Spleen (tissue), 7 donors: ENCODE results near the gene PLEKHH1.

Experiments used
- CTCF ChIP-seq, 11 experiments: fragments of 200-600 bp in 7 of 11; fragments of 450-650 bp in 4 of 11; sonication (generic) in 4 of 11; IDR thresholded peaks in 8 of 11; conservative IDR thresholded peaks in 3 of 11; 1 replicate in 7 of 11; 2 replicates in 4 of 11; pipeline versions ENCODE4 v1.4.0 to v1.8.0; 2016 to 2021; ENCODE audit warnings: antibody characterized with exemption in 11 of 11, inconsistent platforms in 4 of 11, mild to moderate bottlenecking in 1 of 11
- POLR2A ChIP-seq, 3 donors: fragments of 450-650 bp; IDR thresholded peaks; one replicate each; pipeline ENCODE4 v1.5.1; 2017; ENCODE audit warnings: antibody characterized with exemption in 3 of 3, mild to moderate bottlenecking in 1 of 3
- donor health status: DM: no; HTN: no; CAD: no; lungs with moderate emphysema.
- donor health status: DM: no; HTN: no; CAD: no.
- donor health status: DM: no; HTN: no; CAD: no.

- TF ChIP-seq CTCF (IDR thresholded peaks at IDR 0.05 in 8 of 11, conservative IDR thresholded peaks at IDR 0.05 in 3 of 11) (no peak), POLR2A (IDR thresholded peaks at IDR 0.05) (no peak)
These were observed 24.0 kb downstream of the PLEKHH1 start for GRCh38 chr14:67557118-67557517.
